ENCODE results near the gene CCDC167.

The CCDC167 gene

DNA sequence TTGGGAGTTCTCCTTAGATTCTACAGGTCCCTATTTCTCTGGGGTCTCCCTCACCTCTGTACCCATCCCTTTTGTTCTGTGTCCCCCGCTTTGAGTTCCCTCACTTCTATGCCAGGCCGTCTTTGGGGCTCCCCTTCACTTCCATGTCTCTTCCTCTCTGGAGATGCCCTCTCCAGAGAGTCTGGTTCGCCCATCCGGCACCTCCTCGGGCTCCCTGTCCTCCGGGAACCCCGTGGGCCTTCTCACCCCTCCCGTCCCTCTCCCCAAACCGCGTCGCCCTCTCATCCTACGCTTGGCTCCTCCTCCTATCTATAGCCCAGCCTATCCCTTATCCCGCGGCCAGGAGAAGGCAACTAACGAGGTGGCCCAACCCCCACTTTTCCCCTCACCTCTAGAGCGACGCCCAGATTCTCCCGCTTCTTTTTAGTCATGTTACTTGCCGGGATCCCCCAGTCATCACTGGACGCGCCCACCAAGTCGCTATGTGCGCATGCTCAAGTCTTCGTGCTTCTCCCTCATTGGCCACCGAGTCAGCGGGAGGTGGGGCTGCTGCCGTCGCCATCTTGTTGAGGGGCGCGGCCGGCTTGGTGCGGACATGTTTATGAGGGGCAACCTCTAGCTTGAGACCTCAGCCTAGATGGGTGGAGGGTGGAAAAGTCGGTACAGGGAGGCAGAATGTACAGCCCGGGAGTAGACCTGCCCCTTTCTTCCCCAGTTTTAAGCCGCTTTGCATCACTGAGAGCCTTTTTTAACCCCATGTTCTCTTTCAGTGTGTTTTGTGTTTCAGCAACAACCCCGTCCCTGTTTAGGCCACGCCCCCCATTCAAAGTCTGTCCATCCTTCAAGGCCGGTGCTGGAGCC lies at the start of gene CCDC167:
Gene CCDC167, minus strand, starts transcription at position 461 of the 861 bp plus-strand sequence. Its CDS starts 30 bp downstream, at position 431.
- peak; percentile 91 to 94 for DNase-seq (ENCODE audit: low read depth in 2 of 2)

GRCh38 chr6:37549154-37549553 lies 49.5 kb upstream of the CCDC167 start:
- no peak for DNase-seq (ENCODE audit: low read depth in 2 of 2)

- DNase-seq (ENCODE audit: low read depth in 2 of 2) = no peak
Observed at GRCh38 chr6:37548067-37548674, 48.5 kb upstream of the CCDC167 start.

GRCh38 chr6:37547564-37548061 lies 47.9 kb upstream of the CCDC167 start:
- no peak for DNase-seq (ENCODE audit: low read depth in 2 of 2)

- DNase-seq (ENCODE audit: low read depth in 2 of 2) = no peak
Observed at GRCh38 chr6:37546141-37546871, 46.6 kb upstream of the CCDC167 start.

DNA sequence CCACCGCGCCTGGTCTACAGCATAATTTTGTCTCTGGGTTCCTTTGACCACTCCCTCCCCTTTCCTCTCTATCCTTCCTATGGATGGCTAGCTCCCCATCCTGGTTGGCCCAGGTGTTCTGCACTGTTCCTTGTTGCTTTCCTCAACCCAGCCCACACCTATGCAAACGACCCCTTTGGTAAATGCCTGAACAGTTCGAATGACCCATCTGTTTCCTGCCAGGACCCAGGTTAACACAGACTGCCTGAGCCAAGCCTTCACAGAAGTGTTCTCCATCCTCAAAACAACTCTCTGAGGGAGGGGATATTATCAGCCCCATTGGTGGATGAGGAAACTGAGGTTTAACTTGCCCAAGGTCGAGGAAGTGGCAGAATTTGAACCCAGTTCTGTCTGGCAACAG lies 44.8 kb upstream of the CCDC167 start:
- DNase-seq (ENCODE audit: low read depth in 2 of 2) = no peak

- DNase-seq (ENCODE audit: low read depth in 2 of 2) = no peak
Observed at GRCh38 chr6:37543361-37543760, 43.7 kb upstream of the CCDC167 start.

DNA sequence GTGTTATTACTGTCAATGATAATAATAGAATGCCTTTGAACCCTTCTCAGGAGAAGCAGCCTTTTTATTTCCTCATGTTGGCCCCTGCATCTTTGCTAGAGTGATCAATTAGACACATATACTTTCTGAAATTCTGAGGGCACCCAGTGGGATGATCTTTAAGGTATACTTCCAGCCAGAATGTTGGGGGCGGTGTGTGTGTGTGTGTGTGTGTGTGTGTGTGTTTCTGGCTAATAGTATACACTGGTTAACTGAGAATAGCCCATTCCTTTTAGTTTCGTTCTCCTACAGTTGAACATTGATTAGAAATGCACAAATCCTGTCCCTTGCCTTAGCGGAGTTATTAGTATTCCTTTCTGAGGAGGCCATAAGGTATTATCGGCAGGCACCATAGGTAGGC lies 41.7 kb upstream of the CCDC167 start:
- no peak for DNase-seq (ENCODE audit: low read depth in 2 of 2)

- DNase-seq (ENCODE audit: low read depth in 2 of 2) = no peak
Observed at GRCh38 chr6:37540390-37540789, 40.7 kb upstream of the CCDC167 start.

DNA sequence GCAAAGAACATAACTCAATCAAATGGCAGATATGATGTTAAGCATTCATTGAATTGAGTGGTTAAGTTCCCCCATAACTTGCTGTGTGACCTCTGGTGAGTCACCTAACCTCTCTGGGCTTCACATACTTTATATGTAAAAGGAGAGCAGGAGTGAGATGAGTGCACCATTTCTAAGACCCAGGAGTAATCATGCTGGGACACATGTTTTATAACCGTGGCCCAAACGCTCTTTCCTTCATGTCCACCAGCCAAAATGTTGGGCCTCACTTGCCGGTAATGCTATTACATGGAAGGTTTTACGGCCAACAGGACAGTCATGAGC lies 40.3 kb upstream of the CCDC167 start:
- DNase-seq (ENCODE audit: low read depth in 2 of 2) = no peak

- no peak for DNase-seq (ENCODE audit: low read depth in 2 of 2)
Observed at GRCh38 chr6:37539171-37540028, 39.7 kb upstream of the CCDC167 start.

DNA sequence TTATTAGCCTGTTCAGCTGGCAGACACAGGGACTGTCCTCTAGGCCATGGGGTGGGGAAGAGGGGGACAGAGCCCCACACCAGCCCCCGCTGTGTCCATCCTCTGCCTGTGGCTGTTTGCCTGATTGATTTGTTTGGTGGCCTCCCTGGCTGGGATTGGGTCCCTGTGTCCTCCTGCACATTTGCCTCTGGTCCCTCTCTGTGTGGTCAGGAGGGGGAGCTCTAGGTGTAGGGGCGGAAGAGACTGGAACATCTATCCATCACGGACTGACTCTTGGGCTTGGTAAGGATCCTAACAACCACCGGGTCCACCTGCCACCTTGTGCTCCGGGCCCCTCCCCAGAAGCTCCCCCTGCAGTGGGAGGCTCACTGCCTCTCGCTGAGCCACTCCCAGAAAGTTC lies 38.4 kb upstream of the CCDC167 start:
- DNase-seq (ENCODE audit: low read depth in 2 of 2) = no peak

DNA sequence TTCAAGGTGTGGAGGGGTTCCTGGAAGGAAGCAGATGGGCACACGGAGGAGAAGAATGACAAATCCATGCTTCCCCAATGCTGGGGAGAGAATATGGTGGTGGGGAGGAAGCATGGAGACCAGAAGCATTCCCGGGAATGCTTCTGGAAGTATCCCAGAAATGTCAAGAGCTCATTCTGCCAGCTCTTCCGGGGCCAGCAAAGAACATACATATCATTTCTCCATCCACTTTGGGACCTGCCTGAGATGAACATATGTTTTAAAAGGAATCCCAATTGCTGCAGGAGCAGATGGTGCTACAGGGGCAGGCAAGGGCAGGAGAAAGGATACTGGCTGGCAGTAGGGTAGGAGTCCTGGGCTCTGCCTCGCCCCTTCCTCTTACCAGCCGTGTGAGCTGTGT lies 37.9 kb upstream of the CCDC167 start:
- DNase-seq (ENCODE audit: low read depth in 2 of 2) = no peak

DNA sequence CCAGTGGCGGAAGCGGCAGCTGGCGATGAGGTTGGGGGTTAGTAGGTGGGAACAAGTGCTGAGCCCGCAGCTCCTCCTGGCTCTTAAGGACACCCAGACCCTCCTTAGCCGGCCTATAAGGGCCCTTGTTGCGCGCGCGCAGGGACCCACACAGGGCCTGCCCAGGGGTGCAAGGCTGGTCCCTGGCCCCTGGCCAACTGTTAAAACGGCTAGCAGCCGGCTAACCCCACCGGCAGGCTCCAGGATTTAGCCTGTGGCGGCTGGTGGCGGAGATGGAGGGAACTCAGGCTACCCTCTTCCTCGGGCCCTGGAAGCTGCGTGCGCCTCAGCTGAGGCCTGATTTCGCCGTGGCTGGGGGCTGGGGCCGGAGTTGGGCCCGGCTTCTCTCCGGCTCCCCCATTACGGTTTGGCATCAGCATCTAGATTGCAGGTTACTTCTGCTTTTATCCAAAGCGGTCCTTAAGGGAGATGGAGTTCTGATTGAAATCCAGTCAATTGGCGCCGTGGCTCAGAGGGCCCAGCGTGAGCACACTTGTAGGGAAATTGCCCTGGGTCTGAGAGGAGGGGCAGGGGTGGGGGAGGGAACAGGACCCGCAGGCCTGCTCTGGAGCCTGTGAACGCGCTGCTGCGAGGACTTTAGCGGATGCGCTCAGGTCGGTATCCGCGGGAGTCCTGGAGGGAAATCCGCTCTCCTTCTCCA lies 36.9 kb upstream of the CCDC167 start:
- no peak for DNase-seq (ENCODE audit: low read depth in 2 of 2)

GRCh38 chr6:37535759-37536490 lies 36.2 kb upstream of the CCDC167 start:
- no peak for DNase-seq (ENCODE audit: low read depth in 2 of 2)

DNA sequence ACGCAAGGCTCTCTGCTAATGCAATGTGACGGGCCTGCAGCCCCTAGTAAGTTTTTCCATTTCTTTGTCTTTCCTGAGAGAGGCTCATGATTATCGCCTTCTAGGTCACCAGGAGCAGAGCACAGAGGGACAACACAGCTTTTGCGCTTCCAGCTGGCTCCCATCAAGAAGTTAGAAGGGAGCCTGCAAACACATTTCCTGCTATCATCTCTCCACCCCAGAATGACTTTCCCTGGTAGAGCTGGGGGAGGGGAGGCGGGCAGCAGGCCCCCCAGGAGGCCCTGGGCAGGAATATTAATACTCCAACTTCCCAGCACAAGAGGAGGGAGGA lies 35.7 kb upstream of the CCDC167 start:
- DNase-seq (ENCODE audit: low read depth in 2 of 2) = no peak

GRCh38 chr6:37534893-37535292 lies 35.2 kb upstream of the CCDC167 start:
- no peak for DNase-seq (ENCODE audit: low read depth in 2 of 2)

- DNase-seq (ENCODE audit: low read depth in 2 of 2) = no peak
Observed at GRCh38 chr6:37532122-37532521, 32.4 kb upstream of the CCDC167 start.

DNA sequence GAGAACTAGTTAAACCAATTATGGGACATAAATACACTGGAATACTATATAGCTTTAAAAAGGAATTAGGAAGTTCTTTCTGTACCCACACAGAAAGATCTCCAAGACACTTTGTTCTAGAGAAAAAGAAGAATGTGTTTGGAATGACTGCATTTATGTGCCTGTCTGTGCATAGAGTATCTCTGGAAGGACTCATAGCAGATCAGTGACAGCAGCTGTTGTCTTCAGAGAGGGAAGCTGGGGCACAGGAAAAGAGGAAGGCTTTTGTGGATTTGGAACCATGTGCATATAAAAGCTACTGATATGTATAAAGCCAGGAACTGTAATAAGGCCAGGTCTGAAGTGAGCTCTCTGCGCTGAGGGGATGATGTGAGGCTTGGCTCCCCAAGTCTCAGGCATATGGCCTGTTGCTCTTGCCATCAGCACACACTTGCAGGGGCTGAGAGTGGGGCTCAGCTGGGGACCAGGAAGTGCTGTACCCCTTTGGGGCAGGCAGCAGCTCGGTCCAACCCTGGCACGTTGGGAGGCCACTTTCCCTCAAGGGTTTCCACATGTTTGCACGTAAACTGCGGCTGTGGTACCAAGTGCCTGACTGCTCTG lies 31.8 kb upstream of the CCDC167 start:
- no peak for DNase-seq (ENCODE audit: low read depth in 2 of 2)

GRCh38 chr6:37531026-37531425 lies 31.3 kb upstream of the CCDC167 start:
- DNase-seq (ENCODE audit: low read depth in 2 of 2) = no peak

Measured in stimulated activated CD8-positive, alpha-beta memory T cell treated with anti-CD3 and anti-CD28 coated beads, Interleukin-2, amount 100 ng/mL, for 1 hour (primary cell).